ENCODE measurements around the gene NR6A1. TPM values are rescaled to one million over a fixed set of nuclear protein-coding genes. Genes with fewer than 3 reads are reported as not detected.

NR6A1 gene
- total and polyA plus RNA-seq, 2 of the 8 experiments (the other 6 are each of a cell fraction or from before 2014, with no cell fraction given), result 93.2 to 237 TPM

GRCh38 chr9:124621371-124622328 is 149.5 kb downstream of the NR6A1 start (continued):
- no peak for TF ChIP-seq CHD7 (IDR thresholded peaks at IDR 0.05; ENCODE audit: insufficient replicate concordance, low read length)

All from H1 (cell line).